ENCODE results near the gene MGST3. TPM values are rescaled to one million over a fixed set of nuclear protein-coding genes. Genes with fewer than 3 reads are reported as not detected.

The MGST3 gene
- total RNA-seq, 1 experiment from 2014 or later = 103 TPM

DNA sequence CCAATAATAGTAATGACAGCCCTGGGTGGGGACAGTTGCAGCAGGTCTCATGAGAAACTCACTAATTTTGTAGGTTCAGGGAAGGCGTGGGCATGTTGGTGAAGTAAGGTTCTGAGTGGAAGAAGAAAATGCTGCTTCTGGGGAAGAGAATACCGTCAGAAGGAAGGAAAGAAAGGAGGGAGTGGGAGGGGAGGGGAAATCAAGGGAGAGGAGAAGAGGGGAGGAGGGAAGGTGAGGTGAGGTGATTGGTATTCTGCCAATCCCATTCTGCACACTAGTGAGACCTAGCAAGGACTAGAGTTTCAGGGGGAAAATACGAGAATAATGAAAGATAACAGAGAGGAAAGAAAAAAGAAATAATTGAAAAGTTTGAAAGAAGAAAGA is 32.4 kb upstream of the MGST3 start:
- BruUV-seq (replicated peaks) = no TSS peak
- Histone ChIP-seq H3K36me3 (ENCODE audit: control insufficient read depth, insufficient read depth, low read length) (no peaks in the 10 kb centered on the region), H3K4me3 (ENCODE audit: low read depth in 2 of 2, low read length in 2 of 2) (peak overlapping the region; percentile 53 to 70), H3K9me3 (ENCODE audit: control insufficient read depth, insufficient read depth, low read depth, low read length) (no peaks in the 10 kb centered on the region), H3K27ac (ENCODE audit: low read length) (peak overlapping the region; percentile 61), H3K4me1 (ENCODE audit: control insufficient read depth, insufficient read depth, low read length) (0 out of 2 replicates have a peak, but pooled peaks cover 2% of the 10 kb centered on the region), H3K27me3 (ENCODE audit: control insufficient read depth, insufficient read depth, low read length) (peaks cover 7% of the 10 kb centered on the region; the same call in 1 of the 2 replicates)
- intact Hi-C loops (cut with micrococcal nuclease; ENCODE audit: unreplicated experiment) (no loop called here), in situ Hi-C loops (cut with HindIII; ENCODE audit: low pct_unique_long_range_greater_than_20kb, low sequenced_read_pairs) (no loop called here)
- no peak for DNase-seq (ENCODE audit: low read depth, low spot score)
- POLR2A ChIA-PET = no interaction called here
- TF ChIP-seq POLR2AphosphoS5 (IDR thresholded peaks at IDR 0.05; ENCODE audit: low read depth, low read length) (no peak), SIN3A (IDR thresholded peaks at IDR 0.05; ENCODE audit: borderline replicate concordance, insufficient read depth, low read depth, low read length) (no peak), TCF7L2 (IDR thresholded peaks at IDR 0.05; ENCODE audit: low read depth, low read length) (no peak)
- TF ChIP-seq, protein P1, sequence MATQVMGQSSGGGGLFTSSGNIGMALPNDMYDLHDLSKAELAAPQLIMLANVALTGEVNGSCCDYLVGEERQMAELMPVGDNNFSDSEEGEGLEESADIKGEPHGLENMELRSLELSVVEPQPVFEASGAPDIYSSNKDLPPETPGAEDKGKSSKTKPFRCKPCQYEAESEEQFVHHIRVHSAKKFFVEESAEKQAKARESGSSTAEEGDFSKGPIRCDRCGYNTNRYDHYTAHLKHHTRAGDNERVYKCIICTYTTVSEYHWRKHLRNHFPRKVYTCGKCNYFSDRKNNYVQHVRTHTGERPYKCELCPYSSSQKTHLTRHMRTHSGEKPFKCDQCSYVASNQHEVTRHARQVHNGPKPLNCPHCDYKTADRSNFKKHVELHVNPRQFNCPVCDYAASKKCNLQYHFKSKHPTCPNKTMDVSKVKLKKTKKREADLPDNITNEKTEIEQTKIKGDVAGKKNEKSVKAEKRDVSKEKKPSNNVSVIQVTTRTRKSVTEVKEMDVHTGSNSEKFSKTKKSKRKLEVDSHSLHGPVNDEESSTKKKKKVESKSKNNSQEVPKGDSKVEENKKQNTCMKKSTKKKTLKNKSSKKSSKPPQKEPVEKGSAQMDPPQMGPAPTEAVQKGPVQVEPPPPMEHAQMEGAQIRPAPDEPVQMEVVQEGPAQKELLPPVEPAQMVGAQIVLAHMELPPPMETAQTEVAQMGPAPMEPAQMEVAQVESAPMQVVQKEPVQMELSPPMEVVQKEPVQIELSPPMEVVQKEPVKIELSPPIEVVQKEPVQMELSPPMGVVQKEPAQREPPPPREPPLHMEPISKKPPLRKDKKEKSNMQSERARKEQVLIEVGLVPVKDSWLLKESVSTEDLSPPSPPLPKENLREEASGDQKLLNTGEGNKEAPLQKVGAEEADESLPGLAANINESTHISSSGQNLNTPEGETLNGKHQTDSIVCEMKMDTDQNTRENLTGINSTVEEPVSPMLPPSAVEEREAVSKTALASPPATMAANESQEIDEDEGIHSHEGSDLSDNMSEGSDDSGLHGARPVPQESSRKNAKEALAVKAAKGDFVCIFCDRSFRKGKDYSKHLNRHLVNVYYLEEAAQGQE (IDR thresholded peaks at IDR 0.05; ENCODE audit: insufficient read depth in 1 of 2, low read depth in 2 of 2, low read length in 1 of 2) = no peak
- TF ChIP-seq, protein P2, sequence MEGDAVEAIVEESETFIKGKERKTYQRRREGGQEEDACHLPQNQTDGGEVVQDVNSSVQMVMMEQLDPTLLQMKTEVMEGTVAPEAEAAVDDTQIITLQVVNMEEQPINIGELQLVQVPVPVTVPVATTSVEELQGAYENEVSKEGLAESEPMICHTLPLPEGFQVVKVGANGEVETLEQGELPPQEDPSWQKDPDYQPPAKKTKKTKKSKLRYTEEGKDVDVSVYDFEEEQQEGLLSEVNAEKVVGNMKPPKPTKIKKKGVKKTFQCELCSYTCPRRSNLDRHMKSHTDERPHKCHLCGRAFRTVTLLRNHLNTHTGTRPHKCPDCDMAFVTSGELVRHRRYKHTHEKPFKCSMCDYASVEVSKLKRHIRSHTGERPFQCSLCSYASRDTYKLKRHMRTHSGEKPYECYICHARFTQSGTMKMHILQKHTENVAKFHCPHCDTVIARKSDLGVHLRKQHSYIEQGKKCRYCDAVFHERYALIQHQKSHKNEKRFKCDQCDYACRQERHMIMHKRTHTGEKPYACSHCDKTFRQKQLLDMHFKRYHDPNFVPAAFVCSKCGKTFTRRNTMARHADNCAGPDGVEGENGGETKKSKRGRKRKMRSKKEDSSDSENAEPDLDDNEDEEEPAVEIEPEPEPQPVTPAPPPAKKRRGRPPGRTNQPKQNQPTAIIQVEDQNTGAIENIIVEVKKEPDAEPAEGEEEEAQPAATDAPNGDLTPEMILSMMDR (IDR thresholded peaks at IDR 0.05) = no peak
- no peak for ATAC-seq
- CTCF ChIA-PET = interaction anchor here (0.6 kb wide), 1 partner anchor 144 kb away, joined by 6 read pairs; no protein-coding TSS in a partner anchor

DNA sequence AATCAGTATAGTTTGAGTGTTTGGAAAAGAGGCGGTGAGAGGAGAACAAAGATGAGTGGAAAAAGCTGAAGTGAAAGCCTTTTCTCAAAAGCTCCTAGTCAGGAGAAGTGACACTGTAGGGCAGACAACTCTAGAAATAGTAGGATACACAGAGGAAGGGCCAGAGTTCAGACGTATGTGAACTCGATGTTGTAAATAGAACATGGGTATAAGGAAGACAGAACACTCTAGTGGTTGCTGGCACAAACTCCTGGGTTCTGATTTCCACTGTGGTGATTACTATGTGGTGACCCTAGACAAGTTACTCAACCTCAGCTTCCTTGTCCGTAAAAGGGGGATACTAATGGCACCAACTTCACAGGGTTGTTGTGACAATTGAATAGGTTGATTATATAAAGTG is 30.2 kb upstream of the MGST3 start:
- Histone ChIP-seq H3K9me3 (ENCODE audit: control insufficient read depth, insufficient read depth, low read depth, low read length) (no peaks in the 10 kb centered on the region), H3K36me3 (ENCODE audit: control insufficient read depth, insufficient read depth, low read length) (no peaks in the 10 kb centered on the region), H3K4me3 (ENCODE audit: low read depth in 2 of 2, low read length in 2 of 2) (no peak overlapping the region), H3K4me1 (ENCODE audit: control insufficient read depth, insufficient read depth, low read length) (0 out of 2 replicates have a peak, but pooled peaks cover 2% of the 10 kb centered on the region), H3K27ac (ENCODE audit: low read length) (no peak overlapping the region), H3K27me3 (ENCODE audit: control insufficient read depth, insufficient read depth, low read length) (no peaks in the 10 kb centered on the region)
- ATAC-seq (no peak), DNase-seq (ENCODE audit: low read depth, low spot score) (no peak)
- TF ChIP-seq, protein P1 (IDR thresholded peaks at IDR 0.05; ENCODE audit: insufficient read depth in 1 of 2, low read depth in 2 of 2, low read length in 1 of 2) = no peak
- TF ChIP-seq SIN3A (IDR thresholded peaks at IDR 0.05; ENCODE audit: borderline replicate concordance, insufficient read depth, low read depth, low read length) (no peak), TCF7L2 (IDR thresholded peaks at IDR 0.05; ENCODE audit: low read depth, low read length) (no peak), POLR2AphosphoS5 (IDR thresholded peaks at IDR 0.05; ENCODE audit: low read depth, low read length) (no peak)
- TF ChIP-seq, protein P2 (IDR thresholded peaks at IDR 0.05) = no peak
- CTCF ChIA-PET = interaction anchor here (0.6 kb wide), 1 partner anchor 58 kb away, joined by 3 read pairs; no protein-coding TSS in a partner anchor
- BruUV-seq (replicated peaks) = no TSS peak
- in situ Hi-C loops (cut with HindIII; ENCODE audit: low pct_unique_long_range_greater_than_20kb, low sequenced_read_pairs) (no loop called here), intact Hi-C loops (cut with micrococcal nuclease; ENCODE audit: unreplicated experiment) (loop anchor here (2.0 kb wide), 1 partner anchor 314 kb away; no protein-coding TSS in a partner anchor)
- POLR2A ChIA-PET = no interaction called here

All from Panc1 (cell line).